Measurements from ENCODE around the gene MRTFA. TPM values are rescaled to one million over a fixed set of nuclear protein-coding genes. Genes with fewer than 3 reads are reported as not detected.

MRTFA gene
- total and polyA plus RNA-seq, 12 donors: 12.3 to 141 (median 41.6) TPM

DNA sequence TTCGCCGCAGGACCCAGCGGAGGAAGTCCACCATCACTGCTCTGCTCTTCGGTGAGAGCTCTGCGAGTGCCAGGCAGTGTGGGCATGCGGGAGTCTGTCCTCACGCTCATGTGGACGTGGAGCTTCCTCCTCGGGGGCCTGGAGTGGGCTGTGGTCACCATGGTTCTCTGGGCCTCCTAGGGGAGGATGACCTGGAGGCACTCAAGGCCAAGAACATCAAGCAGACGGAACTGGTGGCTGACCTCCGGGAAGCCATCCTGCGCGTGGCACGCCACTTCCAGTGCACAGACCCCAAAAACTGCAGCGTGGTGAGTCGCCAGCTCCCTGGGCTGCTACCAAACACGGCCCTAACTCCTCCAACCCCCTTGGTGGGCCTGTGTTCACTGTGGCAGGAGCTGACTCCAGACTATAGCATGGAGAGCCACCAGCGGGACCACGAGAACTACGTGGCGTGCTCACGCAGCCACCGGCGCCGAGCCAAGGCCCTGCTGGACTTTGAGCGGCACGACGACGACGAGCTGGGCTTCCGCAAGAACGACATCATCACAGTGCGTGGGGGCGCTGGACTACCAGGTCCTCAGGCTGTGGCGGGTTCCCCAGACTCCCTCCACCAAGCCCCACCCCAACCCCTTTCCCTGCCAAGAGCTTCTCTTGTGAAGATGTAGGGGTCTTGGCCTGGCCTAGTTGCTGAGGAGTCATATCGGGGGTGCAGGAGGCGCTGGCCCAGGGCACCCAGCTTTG lies 229.3 kb downstream of the MRTFA start:
- TF ChIP-seq POLR2A (IDR thresholded peaks at IDR 0.05): no peak
- TF ChIP-seq, protein P1, sequence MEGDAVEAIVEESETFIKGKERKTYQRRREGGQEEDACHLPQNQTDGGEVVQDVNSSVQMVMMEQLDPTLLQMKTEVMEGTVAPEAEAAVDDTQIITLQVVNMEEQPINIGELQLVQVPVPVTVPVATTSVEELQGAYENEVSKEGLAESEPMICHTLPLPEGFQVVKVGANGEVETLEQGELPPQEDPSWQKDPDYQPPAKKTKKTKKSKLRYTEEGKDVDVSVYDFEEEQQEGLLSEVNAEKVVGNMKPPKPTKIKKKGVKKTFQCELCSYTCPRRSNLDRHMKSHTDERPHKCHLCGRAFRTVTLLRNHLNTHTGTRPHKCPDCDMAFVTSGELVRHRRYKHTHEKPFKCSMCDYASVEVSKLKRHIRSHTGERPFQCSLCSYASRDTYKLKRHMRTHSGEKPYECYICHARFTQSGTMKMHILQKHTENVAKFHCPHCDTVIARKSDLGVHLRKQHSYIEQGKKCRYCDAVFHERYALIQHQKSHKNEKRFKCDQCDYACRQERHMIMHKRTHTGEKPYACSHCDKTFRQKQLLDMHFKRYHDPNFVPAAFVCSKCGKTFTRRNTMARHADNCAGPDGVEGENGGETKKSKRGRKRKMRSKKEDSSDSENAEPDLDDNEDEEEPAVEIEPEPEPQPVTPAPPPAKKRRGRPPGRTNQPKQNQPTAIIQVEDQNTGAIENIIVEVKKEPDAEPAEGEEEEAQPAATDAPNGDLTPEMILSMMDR (IDR thresholded peaks at IDR 0.05): no peak
- 92 to 95% (median 94%) methylated on average over 21 to 37 of the region's 37 CpGs for whole genome bisulfite sequencing, 4 donors
- H3K27me3 ChIP-seq: no peaks in the 10 kb centered on the region
- DNase-seq: no peak
- no peaks in the 10 kb centered on the region for H3K9me3 ChIP-seq (replicated peaks in 1 of 3)
- peaks cover 0 to 83% of the 10 kb centered on the region in 2 donors for H3K36me3 ChIP-seq (replicated peaks in 1 of 2)
- intact Hi-C loops (cut with DNase I): no loop called here
- H3K27ac ChIP-seq: no peak overlapping the region
- no peak overlapping the region for H3K4me3 ChIP-seq
- H3K4me1 ChIP-seq (replicated peaks in 1 of 2): no peaks in the 10 kb centered on the region

DNA sequence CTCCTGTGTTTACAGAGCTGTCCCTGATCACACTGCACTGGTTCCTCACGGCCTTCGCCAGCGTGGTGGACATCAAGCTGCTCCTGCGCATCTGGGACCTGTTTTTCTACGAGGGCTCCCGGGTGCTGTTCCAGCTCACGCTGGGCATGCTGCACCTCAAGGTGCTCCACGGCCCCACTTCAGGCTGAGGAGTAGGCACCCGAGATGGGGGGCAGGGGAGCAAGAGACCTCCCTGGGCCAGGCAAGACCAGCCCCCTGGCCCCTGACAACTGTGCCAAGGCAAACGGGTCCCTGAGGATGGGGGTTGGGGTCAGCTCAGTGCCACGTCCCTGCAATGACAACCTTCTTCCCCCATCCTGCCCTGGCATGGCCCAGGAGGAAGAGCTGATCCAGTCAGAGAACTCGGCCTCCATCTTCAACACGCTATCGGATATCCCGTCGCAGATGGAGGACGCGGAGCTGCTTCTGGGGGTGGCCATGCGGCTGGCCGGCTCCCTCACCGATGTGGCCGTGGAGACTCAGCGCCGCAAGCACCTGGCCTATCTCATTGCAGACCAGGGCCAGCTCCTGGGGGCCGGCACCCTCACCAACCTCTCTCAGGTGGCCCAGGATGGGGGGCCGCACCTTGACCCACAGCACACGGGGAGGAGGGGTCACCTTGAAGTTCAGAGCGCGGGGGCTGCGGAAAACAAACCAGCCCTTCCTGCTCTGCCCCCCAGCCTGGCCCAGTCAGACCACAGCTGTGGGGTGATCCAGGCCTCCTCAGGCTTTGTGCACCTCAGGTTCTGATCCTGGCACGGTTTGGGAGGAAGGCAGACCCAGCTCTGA lies 230.2 kb downstream of the MRTFA start:
- DNase-seq: no peak
- intact Hi-C loops (cut with DNase I): no loop called here
- no peak for TF ChIP-seq POLR2A (IDR thresholded peaks at IDR 0.05)
- TF ChIP-seq, protein P1 (IDR thresholded peaks at IDR 0.05): no peak
- H3K4me3 ChIP-seq: no peak overlapping the region
- H3K36me3 ChIP-seq (replicated peaks in 1 of 2): peaks cover 0 to 87% of the 10 kb centered on the region in 2 donors
- no peaks in the 10 kb centered on the region for H3K4me1 ChIP-seq (replicated peaks in 1 of 2)
- H3K27me3 ChIP-seq: no peaks in the 10 kb centered on the region
- H3K9me3 ChIP-seq (replicated peaks in 1 of 3): no peaks in the 10 kb centered on the region
- WGBS, 4 donors: 94 to 96% (median 96%) methylated on average over 18 to 31 of the region's 31 CpGs
- H3K27ac ChIP-seq: no peak overlapping the region

DNA sequence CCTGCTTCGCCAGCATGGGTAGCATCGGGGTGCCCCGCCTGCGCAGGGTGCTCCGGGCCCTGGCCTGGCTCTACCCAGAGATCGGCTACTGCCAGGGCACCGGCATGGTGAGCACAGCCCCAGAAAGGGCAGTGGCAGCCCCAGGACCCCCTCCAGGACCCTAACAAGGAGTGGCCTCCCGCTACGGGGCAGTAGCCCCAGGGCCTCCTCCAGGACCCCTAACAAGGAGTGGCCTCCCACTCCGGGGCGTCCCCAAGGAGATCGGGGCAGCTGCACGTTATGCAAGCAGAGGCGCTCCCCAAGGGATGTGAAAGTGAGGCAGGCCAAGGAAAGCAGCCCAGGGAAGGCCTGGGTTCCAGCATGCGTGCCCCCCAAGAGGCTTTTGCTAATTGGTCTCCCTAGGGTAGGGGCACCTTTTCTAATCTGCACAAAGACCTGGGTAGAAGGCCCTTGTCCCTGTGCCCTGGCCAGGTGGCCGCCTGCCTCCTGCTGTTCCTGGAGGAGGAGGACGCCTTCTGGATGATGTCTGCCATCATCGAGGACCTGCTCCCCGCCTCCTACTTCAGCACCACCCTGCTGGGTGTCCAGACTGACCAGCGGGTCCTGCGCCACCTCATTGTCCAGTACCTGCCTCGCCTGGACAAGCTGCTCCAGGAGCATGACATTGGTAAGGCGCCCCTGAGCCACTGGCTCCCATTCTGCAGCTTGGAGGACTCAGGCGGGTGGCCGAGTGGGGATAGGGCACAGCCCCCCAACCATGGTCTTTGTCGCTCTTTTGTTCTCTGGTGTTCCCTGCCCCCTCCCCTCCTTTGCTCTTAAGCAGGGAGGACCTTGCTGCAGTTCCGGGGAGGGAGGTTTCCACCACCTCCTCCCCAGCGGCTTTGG lies 231.1 kb downstream of the MRTFA start:
- intact Hi-C loops (cut with DNase I): no loop called here
- TF ChIP-seq, protein P1 (IDR thresholded peaks at IDR 0.05): no peak
- TF ChIP-seq POLR2A (IDR thresholded peaks at IDR 0.05): no peak
- no peak overlapping the region for H3K27ac ChIP-seq
- H3K9me3 ChIP-seq (replicated peaks in 1 of 3): no peaks in the 10 kb centered on the region
- no peaks in the 10 kb centered on the region for H3K27me3 ChIP-seq
- H3K36me3 ChIP-seq (replicated peaks in 1 of 2): peaks cover 0 to 87% of the 10 kb centered on the region in 2 donors
- no peak for DNase-seq
- WGBS, 4 donors: 84 to 94% (median 91%) methylated on average over 13 to 28 of the region's 28 CpGs
- no peaks in the 10 kb centered on the region for H3K4me1 ChIP-seq (replicated peaks in 1 of 2)
- H3K4me3 ChIP-seq: no peak overlapping the region

All from adrenal gland (tissue), 12 donors.